Measurements from ENCODE around the gene CRB2. TPM values are rescaled to one million over a fixed set of nuclear protein-coding genes. Genes with fewer than 3 reads are reported as not detected.
"Not testable (repeated sequence)": the region's sequence is repeated elsewhere in the genome, so short reads cannot be mapped to it uniquely, and the experiment has no call there.

The CRB2 gene
- total RNA-seq, 2 experiments from 2014 or later = not detected

GRCh38 chr9:123331346-123332060 lies 24.5 kb upstream of the CRB2 start:
- H3K36me3 Mint-ChIP-seq (ENCODE audit: low read depth) = no peaks in the 10 kb centered on the region
- ChIA-PET CTCF (no interaction called here), POLR2A (no interaction called here)
- ATAC-seq (ENCODE audit: poor library complexity) = no peak
- H3K4me1 Mint-ChIP-seq (ENCODE audit: low read depth) = no peaks in the 10 kb centered on the region
- H3K4me1 ChIP-seq (ENCODE audit: insufficient read depth, low read length) = peaks cover 4% of the 10 kb centered on the region
- intact Hi-C loops (cut with DNase I, micrococcal nuclease) = no loop called here
- no peaks in the 10 kb centered on the region for H3K36me3 ChIP-seq (ENCODE audit: insufficient read depth, low read length)
- H3K4me3 ChIP-seq (ENCODE audit: low read length) = no peak overlapping the region
- no peak overlapping the region for H3K4me3 Mint-ChIP-seq
- H3K9me3 Mint-ChIP-seq = no peaks in the 10 kb centered on the region
- H3K9me3 ChIP-seq (ENCODE audit: control insufficient read depth in 1 of 2, insufficient read depth in 1 of 2, low read length in 2 of 2) = no peaks in the 10 kb centered on the region
- H3K27me3 ChIP-seq (ENCODE audit: control insufficient read depth in 1 of 2, insufficient read depth in 2 of 2, low read length in 2 of 2) = no peaks in the 10 kb centered on the region
- H3K27ac ChIP-seq (ENCODE audit: low read depth in 1 of 2, low read length in 2 of 2) = no peak overlapping the region
- TF ChIP-seq, protein P1, sequence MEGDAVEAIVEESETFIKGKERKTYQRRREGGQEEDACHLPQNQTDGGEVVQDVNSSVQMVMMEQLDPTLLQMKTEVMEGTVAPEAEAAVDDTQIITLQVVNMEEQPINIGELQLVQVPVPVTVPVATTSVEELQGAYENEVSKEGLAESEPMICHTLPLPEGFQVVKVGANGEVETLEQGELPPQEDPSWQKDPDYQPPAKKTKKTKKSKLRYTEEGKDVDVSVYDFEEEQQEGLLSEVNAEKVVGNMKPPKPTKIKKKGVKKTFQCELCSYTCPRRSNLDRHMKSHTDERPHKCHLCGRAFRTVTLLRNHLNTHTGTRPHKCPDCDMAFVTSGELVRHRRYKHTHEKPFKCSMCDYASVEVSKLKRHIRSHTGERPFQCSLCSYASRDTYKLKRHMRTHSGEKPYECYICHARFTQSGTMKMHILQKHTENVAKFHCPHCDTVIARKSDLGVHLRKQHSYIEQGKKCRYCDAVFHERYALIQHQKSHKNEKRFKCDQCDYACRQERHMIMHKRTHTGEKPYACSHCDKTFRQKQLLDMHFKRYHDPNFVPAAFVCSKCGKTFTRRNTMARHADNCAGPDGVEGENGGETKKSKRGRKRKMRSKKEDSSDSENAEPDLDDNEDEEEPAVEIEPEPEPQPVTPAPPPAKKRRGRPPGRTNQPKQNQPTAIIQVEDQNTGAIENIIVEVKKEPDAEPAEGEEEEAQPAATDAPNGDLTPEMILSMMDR (IDR thresholded peaks at IDR 0.05) = no peak
- H3K27ac Mint-ChIP-seq = no peak overlapping the region
- no peaks in the 10 kb centered on the region for H3K27me3 Mint-ChIP-seq
- DNase-seq = no peak

DNA sequence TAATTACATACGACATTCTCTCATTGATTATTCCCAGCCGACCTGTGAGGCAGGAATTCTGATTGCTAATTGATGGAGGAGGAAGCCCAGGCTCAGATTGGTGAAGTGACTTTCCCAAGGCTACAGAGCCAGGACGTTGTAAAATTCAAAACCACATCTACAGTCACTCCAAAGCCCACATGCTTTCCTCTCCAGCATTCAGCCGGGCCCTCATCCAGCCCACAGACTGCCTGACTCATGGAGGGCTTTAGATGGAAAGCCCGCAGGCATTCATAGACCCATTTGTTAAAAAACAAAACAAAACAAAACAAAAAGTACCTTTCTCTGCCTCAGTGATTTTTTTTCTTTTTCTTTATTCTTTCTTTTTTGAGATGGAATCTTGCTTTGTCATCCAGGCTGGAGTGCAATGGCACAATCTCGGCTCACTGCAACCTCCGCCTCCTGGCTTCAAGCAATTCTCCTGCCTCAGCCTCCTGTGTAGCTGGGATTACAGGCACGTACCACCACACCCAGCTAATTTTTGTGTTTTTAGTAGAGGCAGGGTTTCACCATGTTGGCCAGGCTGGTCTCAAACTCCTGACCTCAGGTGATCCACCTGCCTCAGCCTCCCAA lies 22.8 kb upstream of the CRB2 start:
- intact Hi-C loops (cut with DNase I, micrococcal nuclease); H3K9me3 ChIP-seq (ENCODE audit: control insufficient read depth in 1 of 2, insufficient read depth in 1 of 2, low read length in 2 of 2); DNase-seq; H3K27me3 Mint-ChIP-seq; H3K4me1 ChIP-seq (ENCODE audit: insufficient read depth, low read length); POLR2A ChIA-PET; H3K27me3 ChIP-seq (ENCODE audit: control insufficient read depth in 1 of 2, insufficient read depth in 2 of 2, low read length in 2 of 2); H3K27ac ChIP-seq (ENCODE audit: low read depth in 1 of 2, low read length in 2 of 2); H3K4me3 ChIP-seq (ENCODE audit: low read length); H3K4me1 Mint-ChIP-seq (ENCODE audit: low read depth); H3K4me3 Mint-ChIP-seq; H3K36me3 Mint-ChIP-seq (ENCODE audit: low read depth); CTCF ChIA-PET; H3K36me3 ChIP-seq (ENCODE audit: insufficient read depth, low read length); H3K27ac Mint-ChIP-seq; H3K9me3 Mint-ChIP-seq; ATAC-seq (ENCODE audit: poor library complexity): not testable (repeated sequence)

- TF ChIP-seq, protein P1 (IDR thresholded peaks at IDR 0.05) = no peak
- DNase-seq (no peak), ATAC-seq (ENCODE audit: poor library complexity) (no peak)
- H3K27me3 Mint-ChIP-seq = no peaks in the 10 kb centered on the region
- H3K9me3 Mint-ChIP-seq = no peaks in the 10 kb centered on the region
- POLR2A ChIA-PET = no interaction called here
- CTCF ChIA-PET = interaction anchor here (1.2 kb wide), 1 partner anchor 15 kb away, joined by 3 read pairs; no protein-coding TSS in a partner anchor
- H3K4me3 Mint-ChIP-seq = no peak overlapping the region
- intact Hi-C loops (cut with DNase I, micrococcal nuclease) = loop anchor here (5.0 kb wide), 1 partner anchor 67 kb away; the partner anchor contains the start of gene STRBP (in 2 of the 2)
- Histone ChIP-seq H3K9me3 (ENCODE audit: control insufficient read depth in 1 of 2, insufficient read depth in 1 of 2, low read length in 2 of 2) (no peaks in the 10 kb centered on the region), H3K27me3 (ENCODE audit: control insufficient read depth in 1 of 2, insufficient read depth in 2 of 2, low read length in 2 of 2) (no peaks in the 10 kb centered on the region), H3K4me1 (ENCODE audit: insufficient read depth, low read length) (peaks cover 13% of the 10 kb centered on the region), H3K4me3 (ENCODE audit: low read length) (no peak overlapping the region), H3K27ac (ENCODE audit: low read depth in 1 of 2, low read length in 2 of 2) (no peak overlapping the region), H3K36me3 (ENCODE audit: insufficient read depth, low read length) (no peaks in the 10 kb centered on the region)
- no peak overlapping the region for H3K27ac Mint-ChIP-seq
- peaks cover 14% of the 10 kb centered on the region for H3K4me1 Mint-ChIP-seq (ENCODE audit: low read depth)
- H3K36me3 Mint-ChIP-seq (ENCODE audit: low read depth) = no peaks in the 10 kb centered on the region
Measured at GRCh38 chr9:123334639-123335038, 21.4 kb upstream of the CRB2 start.
